ENCODE measurements around the gene FBXW4. TPM values are rescaled to one million over a fixed set of nuclear protein-coding genes. Genes with fewer than 3 reads are reported as not detected.

FBXW4 gene
- total and polyA plus RNA-seq, 9 of the 15 experiments (the other 6 are each of a cell fraction or from before 2014, with no cell fraction given): 1.0 to 10.6 (median 5.4) TPM

GRCh38 chr10:101623528-101623927 lies 71.4 kb downstream of the FBXW4 start:
- Histone ChIP-seq H3K4me2 (ENCODE audit: insufficient read depth, low read length) (no peak overlapping the region), H4K20me1 (replicated peaks; ENCODE audit: control insufficient read depth, insufficient read depth, low read length) (no peaks in the 10 kb centered on the region), H3K79me2 (ENCODE audit: control insufficient read depth, insufficient read depth, low read length) (no peaks in the 10 kb centered on the region), H3K27ac (ENCODE audit: extremely low read depth, low read depth, low read length) (no peak overlapping the region), H3K4me3 (no peak overlapping the region), H2AFZ (ENCODE audit: low read depth, low read length) (no peak overlapping the region), H3K9ac (ENCODE audit: insufficient read depth in 1 of 2, low read depth in 2 of 2, low read length in 2 of 2) (no peak overlapping the region), H3K27me3 (ENCODE audit: control insufficient read depth in 2 of 2, insufficient read depth in 2 of 2, low read length in 2 of 2) (no peaks in the 10 kb centered on the region), H3K4me1 (replicated peaks in 1 of 2; ENCODE audit: control insufficient read depth in 2 of 2, insufficient read depth in 2 of 2, low read length in 2 of 2) (no peaks in the 10 kb centered on the region; a peak in 1 of 5 replicates), H3K36me3 (ENCODE audit: control insufficient read depth, insufficient read depth, low read length) (no peaks in the 10 kb centered on the region), H3K9me1 (ENCODE audit: control insufficient read depth, insufficient read depth, low read length) (no peaks in the 10 kb centered on the region), H3K9me3 (replicated peaks; ENCODE audit: control insufficient read depth, insufficient read depth, low read depth, low read length) (no peaks in the 10 kb centered on the region)
- ATAC-seq: no peak
- FAIRE-seq: no peak
- TF ChIP-seq USF1 (CRISPR knock-in tag; IDR thresholded peaks at IDR 0.05): no peak
- TF ChIP-seq RBM25 (IDR thresholded peaks at IDR 0.05; ENCODE audit: low read depth, low read length, severe bottlenecking): peak; percentile 23
- BruUV-seq (replicated peaks): no TSS peak
- WGBS (ENCODE audit: insufficient coverage, low coverage, missing lambda C conversion rate): 0% methylated on average over 1 of the region's 1 CpG
- no peak for DNase-seq (ENCODE audit: extremely low read depth in 1 of 4, low spot score in 3 of 4)
- intact Hi-C loops (cut with micrococcal nuclease) (no loop called here), in situ Hi-C loops (cut with MboI) (no loop called here)
- ChIA-PET POLR2A (no interaction called here), CTCF (ENCODE audit: low intra/inter-chr PET ratio) (no interaction called here)

DNA sequence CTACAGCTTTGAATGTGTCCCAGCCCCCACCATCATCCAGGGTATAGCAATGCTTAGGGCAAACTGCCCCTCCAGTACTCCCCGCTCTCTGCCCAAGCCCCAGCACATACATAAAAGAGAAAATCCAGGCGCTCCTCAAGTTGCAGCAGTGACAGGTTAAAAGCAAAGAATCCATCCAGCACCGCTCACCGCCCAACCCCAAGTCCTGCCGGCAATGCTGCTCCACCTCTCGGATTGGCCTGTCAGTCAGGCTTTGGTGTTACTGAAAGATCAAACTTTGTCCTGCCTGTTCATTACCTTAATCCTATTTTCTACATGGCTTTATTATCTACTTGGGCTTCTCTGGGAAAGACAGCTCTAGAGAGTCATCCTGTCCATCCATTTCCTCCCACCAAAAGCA lies 75.0 kb downstream of the FBXW4 start:
- intact Hi-C loops (cut with micrococcal nuclease): no loop called here
- Histone ChIP-seq H3K9me3 (replicated peaks; ENCODE audit: control insufficient read depth, insufficient read depth, low read depth, low read length) (no peaks in the 10 kb centered on the region), H3K9me1 (ENCODE audit: control insufficient read depth, insufficient read depth, low read length) (no peaks in the 10 kb centered on the region), H3K79me2 (ENCODE audit: control insufficient read depth, insufficient read depth, low read length) (no peaks in the 10 kb centered on the region), H3K4me1 (replicated peaks in 1 of 2; ENCODE audit: control insufficient read depth in 2 of 2, insufficient read depth in 2 of 2, low read length in 2 of 2) (no peaks in the 10 kb centered on the region; a peak in 2 of 5 replicates), H3K4me2 (ENCODE audit: insufficient read depth, low read length) (no peak overlapping the region), H3K4me3 (no peak overlapping the region), H4K20me1 (replicated peaks; ENCODE audit: control insufficient read depth, insufficient read depth, low read length) (no peaks in the 10 kb centered on the region), H3K27ac (ENCODE audit: extremely low read depth, low read depth, low read length) (no peak overlapping the region), H3K27me3 (ENCODE audit: control insufficient read depth in 2 of 2, insufficient read depth in 2 of 2, low read length in 2 of 2) (no peaks in the 10 kb centered on the region), H2AFZ (ENCODE audit: low read depth, low read length) (no peak overlapping the region), H3K36me3 (ENCODE audit: control insufficient read depth, insufficient read depth, low read length) (no peaks in the 10 kb centered on the region), H3K9ac (ENCODE audit: insufficient read depth in 1 of 2, low read depth in 2 of 2, low read length in 2 of 2) (no peak overlapping the region)
- POLR2A ChIA-PET: no interaction called here
- in situ Hi-C loops (cut with MboI): no loop called here
- TF ChIP-seq HDAC2 (IDR thresholded peaks at IDR 0.05) (no peak), FOXJ2 (tag; IDR thresholded peaks at IDR 0.05) (no peak), RFX5 (IDR thresholded peaks at IDR 0.05; ENCODE audit: low read depth, low read length) (no peak), MBD2 (IDR thresholded peaks at IDR 0.05; ENCODE audit: borderline replicate concordance, low read depth) (no peak), ETS1 (conservative IDR thresholded peaks at IDR 0.05; ENCODE audit: control insufficient read depth, low read depth, low read length) (no peak), ZNF707 (CRISPR knock-in tag; conservative IDR thresholded peaks at IDR 0.05) (no peak)
- TF ChIP-seq, protein P1, sequence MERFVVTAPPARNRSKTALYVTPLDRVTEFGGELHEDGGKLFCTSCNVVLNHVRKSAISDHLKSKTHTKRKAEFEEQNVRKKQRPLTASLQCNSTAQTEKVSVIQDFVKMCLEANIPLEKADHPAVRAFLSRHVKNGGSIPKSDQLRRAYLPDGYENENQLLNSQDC (CRISPR knock-in tag; IDR thresholded peaks at IDR 0.05): no peak
- no peak for FAIRE-seq
- CTCF ChIA-PET (ENCODE audit: low intra/inter-chr PET ratio): no interaction called here
- ATAC-seq: no peak
- DNase-seq (ENCODE audit: extremely low read depth in 1 of 4, low spot score in 3 of 4): no peak
- BruUV-seq (replicated peaks): no TSS peak
- whole genome bisulfite sequencing (ENCODE audit: insufficient coverage, low coverage, missing lambda C conversion rate): 83% methylated on average over 5 of the region's 6 CpGs

Data from K562 (cell line).